Measurements from ENCODE around the gene AGAP1.
A peak's percentile ranks its signal among the peaks of the same experiment; 100 is the strongest.

The AGAP1 gene

GRCh38 chr2:235493775-235494715, at the start of gene AGAP1:
AGAP1 (plus strand) TSS chr2:235494043.
- peak within 1 kb of the TSS; percentile 63 for H3K4me3 ChIP-seq (ENCODE audit: low read depth, low read length)
- DNase-seq (ENCODE audit: low read depth) = peak; percentile 79
- TF ChIP-seq CTCF (conservative IDR thresholded peaks at IDR 0.05; ENCODE audit: low read depth, low read length) = no peak

DNA sequence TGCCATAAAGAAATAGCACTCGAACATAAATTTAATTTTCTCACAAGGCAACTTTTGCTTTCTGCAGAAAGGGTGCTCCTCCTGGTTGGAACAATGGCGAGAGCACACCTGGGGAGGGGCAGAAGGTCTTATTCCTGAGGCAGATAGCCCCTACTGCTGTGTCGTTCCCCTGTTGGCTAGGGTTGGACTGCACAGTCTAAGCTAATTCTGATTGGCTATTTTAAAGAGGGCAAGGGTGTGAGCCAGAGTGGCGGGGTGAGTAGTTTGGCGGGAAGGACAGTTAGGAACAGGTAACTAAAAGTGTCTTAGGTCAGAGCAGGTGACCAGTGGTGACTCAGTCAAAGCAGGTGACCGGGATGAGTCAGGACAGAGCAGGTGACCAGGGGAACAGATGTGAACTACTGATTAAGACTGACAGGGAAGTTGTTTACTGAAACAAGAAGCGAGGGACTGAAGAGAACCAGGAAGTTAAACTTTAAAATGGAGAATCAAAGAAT, 49.7 kb upstream of the AGAP1 start:
- TF ChIP-seq CTCF (conservative IDR thresholded peaks at IDR 0.05; ENCODE audit: low read depth, low read length) = no peak
- no peak overlapping the region for H3K4me3 ChIP-seq (ENCODE audit: low read depth, low read length)

DNA sequence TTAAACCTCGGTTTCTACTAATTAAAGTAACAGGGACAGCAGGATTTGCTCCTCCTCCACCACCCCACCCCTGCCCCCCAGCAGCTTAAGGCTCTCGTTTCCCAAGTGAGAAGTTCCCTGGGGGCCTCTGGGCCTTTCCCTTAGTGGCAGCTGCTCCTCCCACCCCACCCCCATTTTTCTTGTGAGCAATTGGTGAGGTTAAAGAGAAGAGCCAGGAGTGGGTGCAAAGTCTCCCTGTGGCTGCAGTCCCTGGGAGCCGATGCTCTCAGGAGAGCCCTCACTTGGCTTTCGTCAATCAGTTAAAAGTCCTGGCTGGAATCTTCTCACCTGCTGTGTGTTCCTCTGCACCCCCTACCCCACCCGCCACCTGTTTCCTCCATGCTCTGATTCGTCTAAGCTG, 48.7 kb upstream of the AGAP1 start:
- no peak overlapping the region for H3K4me3 ChIP-seq (ENCODE audit: low read depth, low read length)
- no peak for TF ChIP-seq CTCF (conservative IDR thresholded peaks at IDR 0.05; ENCODE audit: low read depth, low read length)
- DNase-seq (ENCODE audit: low read depth) = no peak

More for the DNA sequence above, 49.7 kb upstream of the AGAP1 start:
- DNase-seq (ENCODE audit: low read depth) = no peak

- H3K4me3 ChIP-seq (ENCODE audit: low read depth, low read length) = no peak overlapping the region
- no peak for DNase-seq (ENCODE audit: low read depth)
- no peak for TF ChIP-seq CTCF (conservative IDR thresholded peaks at IDR 0.05; ENCODE audit: low read depth, low read length)
These were observed 47.8 kb upstream of the AGAP1 start for GRCh38 chr2:235446082-235446481.

GRCh38 chr2:235447210-235447609, 46.6 kb upstream of the AGAP1 start:
- H3K4me3 ChIP-seq (ENCODE audit: low read depth, low read length) = no peak overlapping the region
- TF ChIP-seq CTCF (conservative IDR thresholded peaks at IDR 0.05; ENCODE audit: low read depth, low read length) = no peak
- peak; percentile 7 for DNase-seq (ENCODE audit: low read depth)

- no peak overlapping the region for H3K4me3 ChIP-seq (ENCODE audit: low read depth, low read length)
- DNase-seq (ENCODE audit: low read depth) = no peak
- no peak for TF ChIP-seq CTCF (conservative IDR thresholded peaks at IDR 0.05; ENCODE audit: low read depth, low read length)
These were observed 44.3 kb upstream of the AGAP1 start for GRCh38 chr2:235449568-235449967.
